ENCODE results near the gene IGDCC3.

The IGDCC3 gene

GRCh38 chr15:65388306-65389080 is 10.7 kb upstream of the IGDCC3 start:
- DNase-seq (ENCODE audit: low read depth in 2 of 2): no peak

- DNase-seq (ENCODE audit: low read depth in 2 of 2): no peak
Observed at GRCh38 chr15:65386886-65387285, 9.1 kb upstream of the IGDCC3 start.

- DNase-seq (ENCODE audit: low read depth in 2 of 2): no peak
Observed at GRCh38 chr15:65386376-65386775, 8.6 kb upstream of the IGDCC3 start.

- no peak for DNase-seq (ENCODE audit: low read depth in 2 of 2)
Observed at GRCh38 chr15:65385870-65386258, 8.1 kb upstream of the IGDCC3 start.

GRCh38 chr15:65384895-65385869 is 7.4 kb upstream of the IGDCC3 start:
- peak; percentile 41 to 45 for DNase-seq (ENCODE audit: low read depth in 2 of 2)

- no peak for DNase-seq (ENCODE audit: low read depth in 2 of 2)
Observed at GRCh38 chr15:65384505-65384894, 6.7 kb upstream of the IGDCC3 start.

- DNase-seq (ENCODE audit: low read depth in 2 of 2): no peak
Observed at GRCh38 chr15:65383991-65384390, 6.2 kb upstream of the IGDCC3 start.

GRCh38 chr15:65383456-65383855 is 5.7 kb upstream of the IGDCC3 start:
- DNase-seq (ENCODE audit: low read depth in 2 of 2): no peak

GRCh38 chr15:65382921-65383320 is 5.1 kb upstream of the IGDCC3 start:
- DNase-seq (ENCODE audit: low read depth in 2 of 2): no peak

- no peak for DNase-seq (ENCODE audit: low read depth in 2 of 2)
Observed at GRCh38 chr15:65382146-65382491, 4.3 kb upstream of the IGDCC3 start.

- no peak for DNase-seq (ENCODE audit: low read depth in 2 of 2)
Observed at GRCh38 chr15:65381445-65382145, 3.8 kb upstream of the IGDCC3 start.

- no peak for DNase-seq (ENCODE audit: low read depth in 2 of 2)
Observed at GRCh38 chr15:65379986-65380385, 2.2 kb upstream of the IGDCC3 start.

GRCh38 chr15:65377105-65377975 is 462 bp downstream of the IGDCC3 start:
- DNase-seq (ENCODE audit: low read depth in 2 of 2): no peak

GRCh38 chr15:65376767-65377104 is 1.1 kb downstream of the IGDCC3 start:
- no peak for DNase-seq (ENCODE audit: low read depth in 2 of 2)

GRCh38 chr15:65375871-65376607 is 1.8 kb downstream of the IGDCC3 start:
- DNase-seq (ENCODE audit: low read depth in 2 of 2): no peak

GRCh38 chr15:65374821-65375401 is 2.9 kb downstream of the IGDCC3 start:
- peak; percentile 39 to 52 for DNase-seq (ENCODE audit: low read depth in 2 of 2)

- DNase-seq (ENCODE audit: low read depth in 2 of 2): no peak
Observed at GRCh38 chr15:65374334-65374733, 3.5 kb downstream of the IGDCC3 start.

- no peak for DNase-seq (ENCODE audit: low read depth in 2 of 2)
Observed at GRCh38 chr15:65373163-65373651, 4.6 kb downstream of the IGDCC3 start.

- no peak for DNase-seq (ENCODE audit: low read depth in 2 of 2)
Observed at GRCh38 chr15:65372787-65373067, 5.1 kb downstream of the IGDCC3 start.
